ENCODE data around the gene ZNF17. TPM values are rescaled to one million over a fixed set of nuclear protein-coding genes. Genes with fewer than 3 reads are reported as not detected.
"Not testable (repeated sequence)": the region's sequence is repeated elsewhere in the genome, so short reads cannot be mapped to it uniquely, and the experiment has no call there.

Gene ZNF17
- polyA plus RNA-seq, 2 of the 4 experiments (the other 2 are of a cell fraction): 4.1 to 6.4 TPM

DNA sequence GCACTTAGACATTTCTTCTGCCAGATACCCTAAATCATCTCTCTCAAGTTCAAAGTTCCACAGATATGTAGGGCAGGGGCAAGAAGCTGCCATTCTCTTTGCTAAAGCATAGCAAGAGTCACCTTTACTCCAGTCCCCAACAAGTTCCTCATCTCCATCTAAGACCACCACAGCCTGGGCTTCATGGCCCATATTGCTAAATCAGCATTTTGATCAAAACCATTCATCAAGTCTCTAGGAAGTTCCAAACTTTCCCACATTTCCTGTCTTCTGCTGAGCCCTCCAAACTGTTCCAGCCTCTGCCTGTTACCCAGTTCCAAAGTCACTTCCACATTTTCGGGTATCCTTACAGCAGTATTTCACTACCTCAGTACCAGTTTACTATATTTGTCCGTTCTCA lies 36.3 kb upstream of the ZNF17 start:
- peaks cover 82% of the 10 kb centered on the region for H3K9me3 ChIP-seq
- H3K4me2 ChIP-seq; POLR2A ChIA-PET; FAIRE-seq; CTCF ChIA-PET; ATAC-seq; DNase-seq (ENCODE audit: low read depth in 1 of 2, low spot score in 1 of 2); H3K4me3 ChIP-seq; H3K27ac ChIP-seq; H3K4me1 ChIP-seq: not testable (repeated sequence)
- TF ChIP-seq MAFK (IDR thresholded peaks at IDR 0.05; ENCODE audit: partially characterized antibody): peak; percentile 94
- WGBS (ENCODE audit: missing lambda C conversion rate): 60% methylated on average over 2 of the region's 2 CpGs

DNA sequence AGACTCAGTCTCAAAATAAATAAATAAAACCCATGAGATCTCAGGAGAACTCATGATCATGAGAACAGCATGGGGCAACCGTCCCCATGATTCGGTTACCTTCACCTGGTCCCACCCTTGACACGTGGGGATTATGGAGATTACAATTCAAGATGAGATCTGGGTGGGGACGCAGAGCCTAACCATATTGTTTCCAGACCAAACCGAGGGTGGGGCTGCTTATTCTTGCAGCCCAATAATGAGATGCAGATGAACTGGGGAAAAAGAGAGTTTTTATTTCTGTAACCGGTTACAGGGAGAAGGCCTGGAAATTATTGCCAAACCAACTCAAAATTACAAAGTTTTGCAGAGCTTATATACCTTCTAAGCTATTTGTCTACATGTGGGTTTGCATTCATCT lies 34.8 kb upstream of the ZNF17 start:
- POLR2A ChIA-PET: no interaction called here
- Histone ChIP-seq H3K4me2 (no peak overlapping the region), H3K27ac (no peak overlapping the region), H3K9me3 (peaks cover 97% of the 10 kb centered on the region), H3K4me1 (no peaks in the 10 kb centered on the region), H3K4me3 (no peak overlapping the region)
- ATAC-seq: no peak
- CTCF ChIA-PET: no interaction called here
- 71% methylated on average over 6 of the region's 6 CpGs for WGBS (ENCODE audit: missing lambda C conversion rate)
- DNase-seq (ENCODE audit: low read depth in 1 of 2, low spot score in 1 of 2): no peak
- TF ChIP-seq HOXB5 (CRISPR knock-in tag; IDR thresholded peaks at IDR 0.05) (no peak), PHF8 (IDR thresholded peaks at IDR 0.05; ENCODE audit: borderline replicate concordance, low read depth) (no peak), ZC3H11A (IDR thresholded peaks at IDR 0.05) (no peak), POLR2A (IDR thresholded peaks at IDR 0.05; ENCODE audit: low read length) (no peak), ZFP36 (IDR thresholded peaks at IDR 0.05; ENCODE audit: borderline replicate concordance, partially characterized antibody) (no peak), CHD2 (IDR thresholded peaks at IDR 0.05; ENCODE audit: low read length, partially characterized antibody) (no peak), REST (IDR thresholded peaks at IDR 0.05) (no peak), ESRRA (IDR thresholded peaks at IDR 0.05; ENCODE audit: borderline replicate concordance, low read length) (no peak), BCL3 (IDR thresholded peaks at IDR 0.05) (no peak)
- TF ChIP-seq, protein P1, sequence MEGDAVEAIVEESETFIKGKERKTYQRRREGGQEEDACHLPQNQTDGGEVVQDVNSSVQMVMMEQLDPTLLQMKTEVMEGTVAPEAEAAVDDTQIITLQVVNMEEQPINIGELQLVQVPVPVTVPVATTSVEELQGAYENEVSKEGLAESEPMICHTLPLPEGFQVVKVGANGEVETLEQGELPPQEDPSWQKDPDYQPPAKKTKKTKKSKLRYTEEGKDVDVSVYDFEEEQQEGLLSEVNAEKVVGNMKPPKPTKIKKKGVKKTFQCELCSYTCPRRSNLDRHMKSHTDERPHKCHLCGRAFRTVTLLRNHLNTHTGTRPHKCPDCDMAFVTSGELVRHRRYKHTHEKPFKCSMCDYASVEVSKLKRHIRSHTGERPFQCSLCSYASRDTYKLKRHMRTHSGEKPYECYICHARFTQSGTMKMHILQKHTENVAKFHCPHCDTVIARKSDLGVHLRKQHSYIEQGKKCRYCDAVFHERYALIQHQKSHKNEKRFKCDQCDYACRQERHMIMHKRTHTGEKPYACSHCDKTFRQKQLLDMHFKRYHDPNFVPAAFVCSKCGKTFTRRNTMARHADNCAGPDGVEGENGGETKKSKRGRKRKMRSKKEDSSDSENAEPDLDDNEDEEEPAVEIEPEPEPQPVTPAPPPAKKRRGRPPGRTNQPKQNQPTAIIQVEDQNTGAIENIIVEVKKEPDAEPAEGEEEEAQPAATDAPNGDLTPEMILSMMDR (IDR thresholded peaks at IDR 0.05): no peak
- TF ChIP-seq, protein P2, sequence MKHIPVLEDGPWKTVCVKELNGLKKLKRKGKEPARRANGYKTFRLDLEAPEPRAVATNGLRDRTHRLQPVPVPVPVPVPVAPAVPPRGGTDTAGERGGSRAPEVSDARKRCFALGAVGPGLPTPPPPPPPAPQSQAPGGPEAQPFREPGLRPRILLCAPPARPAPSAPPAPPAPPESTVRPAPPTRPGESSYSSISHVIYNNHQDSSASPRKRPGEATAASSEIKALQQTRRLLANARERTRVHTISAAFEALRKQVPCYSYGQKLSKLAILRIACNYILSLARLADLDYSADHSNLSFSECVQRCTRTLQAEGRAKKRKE (CRISPR knock-in tag; IDR thresholded peaks at IDR 0.05; ENCODE audit: low read depth): no peak
- FAIRE-seq: no peak

DNA sequence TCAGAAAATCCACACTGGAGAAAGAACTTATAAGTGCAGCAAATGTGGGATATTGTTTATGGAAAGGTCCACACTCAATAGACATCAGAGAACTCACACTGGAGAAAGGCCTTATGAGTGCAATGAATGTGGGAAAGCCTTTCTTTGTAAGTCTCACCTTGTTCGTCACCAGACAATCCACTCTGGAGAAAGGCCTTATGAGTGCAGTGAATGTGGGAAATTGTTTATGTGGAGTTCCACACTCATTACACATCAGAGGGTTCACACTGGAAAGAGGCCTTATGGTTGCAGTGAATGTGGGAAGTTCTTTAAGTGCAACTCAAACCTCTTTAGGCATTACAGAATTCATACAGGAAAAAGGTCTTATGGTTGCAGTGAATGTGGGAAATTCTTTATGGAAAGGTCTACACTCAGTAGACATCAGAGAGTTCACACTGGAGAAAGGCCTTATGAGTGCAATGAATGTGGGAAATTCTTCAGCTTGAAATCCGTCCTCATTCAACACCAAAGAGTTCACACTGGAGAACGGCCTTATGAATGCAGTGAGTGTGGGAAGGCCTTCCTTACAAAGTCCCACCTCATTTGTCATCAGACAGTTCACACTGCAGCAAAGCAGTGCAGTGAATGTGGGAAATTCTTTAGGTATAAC lies 33.3 kb upstream of the ZNF17 start:
- CTCF ChIA-PET: no interaction called here

More for the DNA sequence above, 33.3 kb upstream of the ZNF17 start:
- 62% methylated on average over 3 of the region's 3 CpGs for WGBS (ENCODE audit: missing lambda C conversion rate)
- DNase-seq (ENCODE audit: low read depth in 1 of 2, low spot score in 1 of 2) (no peak), FAIRE-seq (no peak), ATAC-seq (no peak)
- TF ChIP-seq NPAS2 (CRISPR knock-in tag; IDR thresholded peaks at IDR 0.05; ENCODE audit: borderline replicate concordance) (no peak), RAD21 (conservative IDR thresholded peaks at IDR 0.05 in 1 of 2, IDR thresholded peaks at IDR 0.05 in 1 of 2) (no peak), PHF8 (IDR thresholded peaks at IDR 0.05; ENCODE audit: borderline replicate concordance, low read depth) (no peak), FOSB (CRISPR knock-in tag; IDR thresholded peaks at IDR 0.05) (no peak), JUNB (IDR thresholded peaks at IDR 0.05) (no peak), MAFK (IDR thresholded peaks at IDR 0.05; ENCODE audit: partially characterized antibody) (no peak), HOXA7 (CRISPR knock-in tag; IDR thresholded peaks at IDR 0.05) (no peak), ZFP36 (IDR thresholded peaks at IDR 0.05; ENCODE audit: borderline replicate concordance, partially characterized antibody) (no peak), JUN (IDR thresholded peaks at IDR 0.05) (no peak), NFE2L2 (conservative IDR thresholded peaks at IDR 0.05; ENCODE audit: low read length) (no peak), ZC3H11A (IDR thresholded peaks at IDR 0.05) (no peak), KDM5A (IDR thresholded peaks at IDR 0.05) (no peak)
- TF ChIP-seq, protein P1 (IDR thresholded peaks at IDR 0.05): no peak
- Histone ChIP-seq H3K4me1 (no peaks in the 10 kb centered on the region), H3K9me3 (peaks cover 96% of the 10 kb centered on the region), H3K27ac (no peak overlapping the region), H3K4me2 (no peak overlapping the region), H3K4me3 (no peak overlapping the region)
- POLR2A ChIA-PET: no interaction called here
